AG04450 (cell line): ENCODE results near the gene PARP3. TPM values are rescaled to one million over a fixed set of nuclear protein-coding genes. Genes with fewer than 3 reads are reported as not detected.

Source experiments
- CTCF ChIA-PET: fragments of 300-600, 350-600 bp; formaldehyde crosslinking; extraction: SDS; loops from one replicate; lab custom pipeline; 2022; ENCODE audit warnings: antibody characterized with exemption, inconsistent platforms; lab: Charles Lee
- POLR2A ChIA-PET: fragments of 350-600 bp; formaldehyde crosslinking; extraction: SDS; loops from one replicate; lab custom pipeline; 2021; ENCODE audit warnings: antibody characterized with exemption, inconsistent platforms; lab: Yijun Ruan, JAX
- DNase-seq: peaks from one replicate; pipeline ENCODE4 v3.0.0-alpha.2; 2011; ENCODE audit warnings: low read depth, low spot score
- H3K27ac ChIP-seq: one replicate; pipeline ENCODE4 v1.5.1; 2012; ENCODE audit warnings: low read depth, low read length, control low read depth
- H3K27me3 ChIP-seq: one replicate; pipeline ENCODE4 v1.6.0; 2012; ENCODE audit warnings: low read length; ENCODE audit not compliant: control insufficient read depth, insufficient read depth
- H3K4me3 ChIP-seq: 2 replicates; pipeline ENCODE4 v1.5.1; 2011; ENCODE audit warnings: mild to moderate bottlenecking, low read depth, low read length, control low read depth
- H3K9me3 ChIP-seq: 2 replicates; pipeline ENCODE4 v1.5.1; 2012; ENCODE audit warnings: low read length; ENCODE audit not compliant: control insufficient read depth, insufficient read depth
- CTCF ChIP-seq: IDR thresholded peaks from 2 replicates; pipeline ENCODE4 v1.5.1; 2011; ENCODE audit warnings: low read depth, low read length, control low read depth, inconsistent platforms
- polyA plus RNA-seq: library from polyadenylated mRNA; depleted of rRNA; stranded (reverse); fragments of >200 nt; gene quantifications from 2 replicates; pipeline ENCODE4 v1.2.3, GENCODE V29; 2011

Gene PARP3
- polyA plus RNA-seq, 1 experiment: 7.5 TPM

- Histone ChIP-seq H3K4me3 (no peak overlapping the region), H3K27ac (no peak overlapping the region), H3K27me3 (no peaks in the 10 kb centered on the region), H3K9me3 (no peaks in the 10 kb centered on the region; the same call in 1 of the 2 replicates)
- POLR2A ChIA-PET: no interaction called here
- DNase-seq: no peak
- CTCF ChIA-PET: no interaction called here
- no peak for TF ChIP-seq CTCF
Observed at GRCh38 chr3:51960386-51960785, 18.2 kb downstream of the PARP3 start.

- ChIA-PET POLR2A (no interaction called here), CTCF (interaction anchor here (1.4 kb wide), 1 partner anchor 12 kb away, joined by 3 read pairs; no protein-coding TSS in a partner anchor)
- DNase-seq: no peak
- H3K4me3 ChIP-seq: no peak overlapping the region
- no peak for TF ChIP-seq CTCF
- H3K9me3 ChIP-seq: no peaks in the 10 kb centered on the region; the same call in 1 of the 2 replicates
- no peak overlapping the region for H3K27ac ChIP-seq
- H3K27me3 ChIP-seq: no peaks in the 10 kb centered on the region
Observed at GRCh38 chr3:51961011-51961410, 18.8 kb downstream of the PARP3 start.

GRCh38 chr3:51961602-51962569 is 19.7 kb downstream of the PARP3 start:
- no peak for DNase-seq
- Histone ChIP-seq H3K27ac (no peak overlapping the region), H3K4me3 (no peak overlapping the region), H3K27me3 (no peaks in the 10 kb centered on the region), H3K9me3 (no peaks in the 10 kb centered on the region; the same call in 1 of the 2 replicates)
- POLR2A ChIA-PET: interaction anchor here (0.7 to 1.2 kb wide), 2 partner anchors 12 to 131 kb away, joined by 3 to 5 read pairs; partner anchors contain the start of gene ABHD14B
- CTCF ChIA-PET: interaction anchor here (1.0 to 2.6 kb wide), 3 partner anchors 12 to 20 kb away, joined by 3 to 10 read pairs (median 3); partner anchors contain the start of gene RRP9
- no peak for TF ChIP-seq CTCF

- CTCF ChIA-PET: interaction anchor here (1.0 to 2.6 kb wide), 3 partner anchors 10 to 22 kb away, joined by 3 to 10 read pairs (median 7); partner anchors contain the start of genes ABHD14B and RRP9
- no peak for DNase-seq
- POLR2A ChIA-PET: interaction anchor here (0.7 to 1.2 kb wide), 2 partner anchors 11 to 130 kb away, joined by 3 to 5 read pairs; partner anchors contain the start of gene ABHD14B
Observed at GRCh38 chr3:51962854-51963530, 20.8 kb downstream of the PARP3 start.

More at GRCh38 chr3:51962854-51963530, 20.8 kb downstream of the PARP3 start:
- H3K9me3 ChIP-seq: no peaks in the 10 kb centered on the region; the same call in 1 of the 2 replicates
- H3K27me3 ChIP-seq: no peaks in the 10 kb centered on the region
- H3K4me3 ChIP-seq: no peak overlapping the region
- no peak overlapping the region for H3K27ac ChIP-seq
- no peak for TF ChIP-seq CTCF
